Measurements from ENCODE around the gene STAP2.

DNA sequence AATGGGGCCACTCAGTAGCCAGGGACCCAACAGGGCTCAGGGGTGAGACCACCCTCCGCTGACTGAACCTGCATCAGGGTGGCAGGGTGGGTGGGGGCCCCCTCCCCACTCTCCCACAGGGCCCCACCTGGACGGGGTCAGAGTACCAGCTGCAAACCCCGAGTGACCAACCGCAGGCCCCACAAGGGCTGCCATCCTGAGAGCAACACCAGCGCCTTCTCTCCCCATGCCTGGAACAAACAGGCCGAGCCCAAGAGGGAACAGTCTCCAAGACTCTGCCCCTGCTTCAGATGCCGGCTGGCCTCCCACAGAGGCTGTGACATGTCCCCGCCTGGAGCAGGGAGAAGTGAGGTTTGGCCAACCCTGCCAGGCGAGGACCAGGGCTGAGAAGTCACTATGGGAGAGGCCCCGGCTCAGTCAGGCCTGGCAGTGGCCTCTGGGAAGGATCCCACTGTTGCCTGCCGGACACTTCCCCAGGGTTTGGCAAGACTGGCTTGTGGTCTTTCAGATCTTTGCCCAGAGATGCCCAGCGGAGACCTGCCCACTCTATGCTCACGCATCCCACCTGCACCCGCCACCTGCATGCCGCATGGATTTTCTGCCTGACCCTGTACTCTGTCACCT, 31.9 kb upstream of the STAP2 start:
- TF ChIP-seq POLR2AphosphoS5 (IDR thresholded peaks at IDR 0.05; ENCODE audit: borderline replicate concordance, low read depth, low read length) (no peak), EZH2 (IDR thresholded peaks at IDR 0.05) (no peak)
